ENCODE measurements around the gene MBOAT1.

The MBOAT1 gene

GRCh38 chr6:20236909-20237600 lies 24.8 kb upstream of the MBOAT1 start:
- CTCF ChIA-PET, result interaction anchor here (0.7 to 1.3 kb wide), 4 partner anchors 107 to 454 kb away, joined by 3 to 5 read pairs (median 4); no protein-coding TSS in a partner anchor
- Histone ChIP-seq H3K4me1 (ENCODE audit: control insufficient read depth, insufficient read depth, low read length) (no peaks in the 10 kb centered on the region), H3K27ac (ENCODE audit: extremely low read depth, low read depth, low read length) (no peak overlapping the region), H3K9me3 (ENCODE audit: control insufficient read depth, insufficient read depth, low read depth, low read length) (no peaks in the 10 kb centered on the region), H3K4me3 (ENCODE audit: low read depth, low read length) (no peak overlapping the region), H3K36me3 (ENCODE audit: control insufficient read depth in 2 of 2, insufficient read depth in 1 of 2, low read length in 2 of 2) (no peaks in the 10 kb centered on the region)
- POLR2A ChIA-PET, result interaction anchor here (0.5 kb wide), 1 partner anchor 43 kb away, joined by 4 read pairs; no protein-coding TSS in a partner anchor
- TF ChIP-seq KLF1 (tag by site-specific recombination; IDR thresholded peaks at IDR 0.05), result peak; percentile 54
- TF ChIP-seq ZFHX2 (tag by site-specific recombination; conservative IDR thresholded peaks at IDR 0.05), result no peak

- POLR2A ChIA-PET, result no interaction called here
- H3K4me3 ChIP-seq (ENCODE audit: low read depth, low read length), result no peak overlapping the region
- H3K27ac ChIP-seq (ENCODE audit: extremely low read depth, low read depth, low read length), result no peak overlapping the region
- no peaks in the 10 kb centered on the region for H3K36me3 ChIP-seq (ENCODE audit: control insufficient read depth in 2 of 2, insufficient read depth in 1 of 2, low read length in 2 of 2)
- no peaks in the 10 kb centered on the region for H3K4me1 ChIP-seq (ENCODE audit: control insufficient read depth, insufficient read depth, low read length)
- no peaks in the 10 kb centered on the region for H3K9me3 ChIP-seq (ENCODE audit: control insufficient read depth, insufficient read depth, low read depth, low read length)
- CTCF ChIA-PET, result interaction anchor here (1.0 to 1.3 kb wide), 3 partner anchors 106 to 292 kb away, joined by 3 to 5 read pairs (median 4); no protein-coding TSS in a partner anchor
- no peak for TF ChIP-seq ZBTB8A (tag by site-specific recombination; IDR thresholded peaks at IDR 0.05)
- no peak for TF ChIP-seq ZNF629 (tag by site-specific recombination; IDR thresholded peaks at IDR 0.05)
- no peak for TF ChIP-seq RBAK (tag by site-specific recombination; IDR thresholded peaks at IDR 0.05)
- TF ChIP-seq ZBTB21 (tag by site-specific recombination; IDR thresholded peaks at IDR 0.05), result no peak
- no peak for TF ChIP-seq KLF16 (tag by site-specific recombination; IDR thresholded peaks at IDR 0.05)
- TF ChIP-seq ZNF776 (tag by site-specific recombination; IDR thresholded peaks at IDR 0.05; ENCODE audit: borderline replicate concordance), result no peak
- TF ChIP-seq, protein P1, sequence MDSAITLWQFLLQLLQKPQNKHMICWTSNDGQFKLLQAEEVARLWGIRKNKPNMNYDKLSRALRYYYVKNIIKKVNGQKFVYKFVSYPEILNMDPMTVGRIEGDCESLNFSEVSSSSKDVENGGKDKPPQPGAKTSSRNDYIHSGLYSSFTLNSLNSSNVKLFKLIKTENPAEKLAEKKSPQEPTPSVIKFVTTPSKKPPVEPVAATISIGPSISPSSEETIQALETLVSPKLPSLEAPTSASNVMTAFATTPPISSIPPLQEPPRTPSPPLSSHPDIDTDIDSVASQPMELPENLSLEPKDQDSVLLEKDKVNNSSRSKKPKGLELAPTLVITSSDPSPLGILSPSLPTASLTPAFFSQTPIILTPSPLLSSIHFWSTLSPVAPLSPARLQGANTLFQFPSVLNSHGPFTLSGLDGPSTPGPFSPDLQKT (IDR thresholded peaks at IDR 0.05; ENCODE audit: borderline replicate concordance, low read depth, low read length), result no peak
- no peak for TF ChIP-seq ZNF114 (tag by site-specific recombination; IDR thresholded peaks at IDR 0.05)
- TF ChIP-seq ZNF544 (tag by site-specific recombination; IDR thresholded peaks at IDR 0.05), result no peak
- no peak for TF ChIP-seq ZNF830 (tag by site-specific recombination; IDR thresholded peaks at IDR 0.05; ENCODE audit: low read depth)
- no peak for TF ChIP-seq MZF1 (tag by site-specific recombination; IDR thresholded peaks at IDR 0.05; ENCODE audit: borderline replicate concordance)
- no peak for TF ChIP-seq ZNF785 (tag by site-specific recombination; IDR thresholded peaks at IDR 0.05)
- no peak for TF ChIP-seq FEZF1 (tag by site-specific recombination; IDR thresholded peaks at IDR 0.05)
Measured at GRCh38 chr6:20236344-20236743, 24.1 kb upstream of the MBOAT1 start.

DNA sequence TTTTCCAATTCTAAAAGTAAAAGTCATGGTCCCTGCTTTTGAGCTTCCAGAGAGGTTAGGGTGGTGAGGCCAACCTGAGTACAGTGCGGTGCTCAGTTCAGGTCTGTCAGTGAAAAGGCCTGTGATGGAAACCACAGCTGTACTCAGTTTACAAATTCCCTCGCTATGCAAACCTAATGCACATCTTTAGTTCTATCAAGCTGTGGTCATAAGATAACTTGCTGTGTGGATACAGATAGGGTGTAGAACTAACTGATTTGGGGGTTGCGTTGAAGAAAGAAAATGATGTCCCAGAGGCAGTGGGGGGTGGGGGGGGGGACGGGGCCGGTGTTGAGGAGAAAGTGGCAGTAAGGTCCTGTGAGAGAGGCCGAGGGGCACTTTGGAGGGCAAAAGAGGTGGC lies 22.8 kb upstream of the MBOAT1 start:
- no peak overlapping the region for H3K27ac ChIP-seq (ENCODE audit: extremely low read depth, low read depth, low read length)
- H3K36me3 ChIP-seq (ENCODE audit: control insufficient read depth in 2 of 2, insufficient read depth in 1 of 2, low read length in 2 of 2), result no peaks in the 10 kb centered on the region
- H3K4me1 ChIP-seq (ENCODE audit: control insufficient read depth, insufficient read depth, low read length), result no peaks in the 10 kb centered on the region
- H3K9me3 ChIP-seq (ENCODE audit: control insufficient read depth, insufficient read depth, low read depth, low read length), result no peaks in the 10 kb centered on the region
- H3K4me3 ChIP-seq (ENCODE audit: low read depth, low read length), result no peak overlapping the region
- ChIA-PET POLR2A (no interaction called here), CTCF (no interaction called here)
- TF ChIP-seq, protein P2, sequence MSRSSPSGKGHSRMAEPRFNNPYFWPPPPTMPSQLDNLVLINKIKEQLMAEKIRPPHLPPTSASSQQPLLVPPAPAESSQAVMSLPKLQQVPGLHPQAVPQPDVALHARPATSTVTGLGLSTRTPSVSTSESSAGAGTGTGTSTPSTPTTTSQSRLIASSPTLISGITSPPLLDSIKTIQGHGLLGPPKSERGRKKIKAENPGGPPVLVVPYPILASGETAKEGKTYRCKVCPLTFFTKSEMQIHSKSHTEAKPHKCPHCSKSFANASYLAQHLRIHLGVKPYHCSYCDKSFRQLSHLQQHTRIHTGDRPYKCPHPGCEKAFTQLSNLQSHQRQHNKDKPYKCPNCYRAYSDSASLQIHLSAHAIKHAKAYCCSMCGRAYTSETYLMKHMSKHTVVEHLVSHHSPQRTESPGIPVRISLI (tag by site-specific recombination; IDR thresholded peaks at IDR 0.05), result no peak
- TF ChIP-seq ZNF621 (tag by site-specific recombination; IDR thresholded peaks at IDR 0.05) (no peak), ZSCAN4 (tag by site-specific recombination; IDR thresholded peaks at IDR 0.05) (no peak), ZNF747 (tag by site-specific recombination; IDR thresholded peaks at IDR 0.05) (no peak), ZNF664 (tag by site-specific recombination; IDR thresholded peaks at IDR 0.05) (no peak), ZNF23 (tag by site-specific recombination; IDR thresholded peaks at IDR 0.05; ENCODE audit: borderline replicate concordance) (no peak), ZNF510 (tag by site-specific recombination; IDR thresholded peaks at IDR 0.05; ENCODE audit: insufficient replicate concordance) (no peak), ZFP69B (tag by site-specific recombination; IDR thresholded peaks at IDR 0.05) (no peak), ZNF350 (tag by site-specific recombination; IDR thresholded peaks at IDR 0.05) (no peak), SP3 (tag by site-specific recombination; IDR thresholded peaks at IDR 0.05) (no peak), ZNF776 (tag by site-specific recombination; IDR thresholded peaks at IDR 0.05; ENCODE audit: borderline replicate concordance) (no peak), ZNF239 (tag by site-specific recombination; IDR thresholded peaks at IDR 0.05) (no peak), SETDB1 (IDR thresholded peaks at IDR 0.05; ENCODE audit: insufficient read length, low read length) (no peak), ZNF561 (tag by site-specific recombination; IDR thresholded peaks at IDR 0.05; ENCODE audit: borderline replicate concordance) (no peak), ZNF555 (tag by site-specific recombination; conservative IDR thresholded peaks at IDR 0.05) (no peak), ZNF302 (tag by site-specific recombination; IDR thresholded peaks at IDR 0.05; ENCODE audit: low read depth) (no peak), ZNF112 (tag by site-specific recombination; IDR thresholded peaks at IDR 0.05) (no peak)

Data from HEK293 (cell line).